HCT116 (cell line): ENCODE data around the gene ALDH9A1. TPM values are rescaled to one million over a fixed set of nuclear protein-coding genes. Genes with fewer than 3 reads are reported as not detected.

Source experiments
- ATAC-seq: fragments of 200-7000 bp; cut with Tn5 transposase; 2 replicates; pipeline ENCODE4 v1.9.1; 2020; ENCODE audit warnings: mild to moderate bottlenecking, moderate library complexity
- BruUV-seq: library from RNA; stranded (reverse); fragments of 400-500 nt; replicated peaks from 2 replicates; lab custom pipeline; 2021; lab: Mats Ljungman, UMichigan
- CTCF ChIA-PET: fragments of 300-600 bp; sonication (Branson Sonifier 250); formaldehyde crosslinking; loops from one replicate; lab custom pipeline; 2021; ENCODE audit warnings: antibody characterized with exemption; lab: Charles Lee
- POLR2A ChIA-PET: fragments of 300-600, 350-600 bp; sonication (Branson Sonifier 250); formaldehyde crosslinking; loops from one replicate; lab custom pipeline; 2021; ENCODE audit warnings: antibody characterized with exemption; lab: Charles Lee
- RAD21 ChIA-PET, 2 experiments: fragments of 300-600 bp; sonication (Branson Sonifier 250); formaldehyde crosslinking; loops; one replicate each; lab custom pipeline; 2023; ENCODE audit warnings: low total read pairs in 2 of 2; ENCODE audit not compliant: uncharacterized antibody in 2 of 2, unreplicated experiment in 2 of 2, low non-redundant PET in 1 of 2; lab: Charles Lee
- DNase-seq: peaks from one replicate; pipeline ENCODE4 v3.0.0-alpha.2; 2010; ENCODE audit warnings: low read depth, low spot score
- H2AFZ ChIP-seq: fragments of 200-600 bp; shearing (Covaris generic), sonication (generic); 2 replicates; pipeline ENCODE4 v1.6.1; 2017; ENCODE audit warnings: low read depth, mixed run types, mixed read lengths, antibody characterized with exemption, low read length; ENCODE audit not compliant: poor library complexity, severe bottlenecking
- H3K27ac ChIP-seq: 2 replicates; pipeline ENCODE4 v1.5.1; 2012; ENCODE audit warnings: low read depth, low read length
- H3K27me3 ChIP-seq: fragments of 200-600 bp; sonication (generic); 2 replicates; pipeline ENCODE4 v1.6.1; 2016; ENCODE audit warnings: mixed run types, low read length, mixed read lengths; ENCODE audit not compliant: insufficient read depth
- H3K36me3 ChIP-seq, 2 experiments: fragments of 200-500 bp in 1 of 2; fragments of 200-600 bp in 1 of 2; sonication (Bioruptor generic) in 1 of 2; sonication (generic) in 1 of 2; 2 replicates each; pipeline versions ENCODE4 v1.5.1 to v1.6.1; 2014 to 2016; ENCODE audit warnings: low read length in 2 of 2, inconsistent platforms in 1 of 2, mixed read lengths in 1 of 2, mixed run types in 1 of 2; ENCODE audit not compliant: insufficient read depth in 2 of 2, control insufficient read depth in 1 of 2
- H3K4me1 ChIP-seq, 2 experiments: fragments of 200-600 bp in 1 of 2; sonication (generic) in 1 of 2; 2 replicates each; pipeline versions ENCODE4 v1.5.1 to v1.6.1; 2012 to 2017; ENCODE audit warnings: low read length in 2 of 2, inconsistent platforms in 1 of 2, mild to moderate bottlenecking in 1 of 2, mixed read lengths in 1 of 2, mixed run types in 1 of 2, moderate library complexity in 1 of 2; ENCODE audit not compliant: insufficient read depth in 2 of 2, control insufficient read depth in 1 of 2
- H3K4me2 ChIP-seq: fragments of 200-600 bp; sonication (generic); 2 replicates; pipeline ENCODE4 v1.6.1; 2017; ENCODE audit warnings: mixed run types, low read length, mixed read lengths
- H3K4me3 ChIP-seq, 2 experiments: fragments of 200-600 bp in 1 of 2; sonication (generic) in 1 of 2; replicated peaks in 1 of 2; 2 replicates each; pipeline ENCODE4 v1.5.1; 2011 to 2016; ENCODE audit warnings: low read length in 2 of 2, control low read depth in 1 of 2, low read depth in 1 of 2, mild to moderate bottlenecking in 1 of 2, mixed read lengths in 1 of 2, mixed run types in 1 of 2
- H3K79me2 ChIP-seq: fragments of 200-600 bp; sonication (generic); 2 replicates; pipeline ENCODE4 v1.6.1; 2017; ENCODE audit warnings: mild to moderate bottlenecking, mixed run types, low read length, moderate library complexity, mixed read lengths; ENCODE audit not compliant: insufficient read depth
- H3K9ac ChIP-seq: fragments of 200-600 bp; sonication (generic); 2 replicates; pipeline ENCODE4 v1.6.1; 2016; ENCODE audit warnings: low read length, mixed read lengths
- H3K9me2 ChIP-seq: fragments of 200-600 bp; sonication (generic), shearing (Covaris generic); 2 replicates; pipeline ENCODE4 v1.6.1; 2017; ENCODE audit warnings: mixed run types, mild to moderate bottlenecking, moderate library complexity; ENCODE audit not compliant: insufficient read depth
- H3K9me3 ChIP-seq, 2 experiments: fragments of 200-500 bp in 1 of 2; fragments of 200-600 bp in 1 of 2; sonication (Bioruptor generic) in 1 of 2; sonication (generic) in 1 of 2; 2 replicates each; pipeline ENCODE4 v1.6.1; 2014 to 2017; ENCODE audit warnings: low read length in 2 of 2, mixed read lengths in 2 of 2, inconsistent platforms in 1 of 2, low read depth in 1 of 2, mild to moderate bottlenecking in 1 of 2, mixed run types in 1 of 2, moderate library complexity in 1 of 2; ENCODE audit not compliant: control insufficient read depth in 1 of 2, insufficient read depth in 1 of 2
- H4K20me1 ChIP-seq: fragments of 200-600 bp; sonication (generic), shearing (Covaris generic); 2 replicates; pipeline ENCODE4 v1.6.1; 2017; ENCODE audit warnings: mixed run types, mild to moderate bottlenecking, moderate library complexity; ENCODE audit not compliant: insufficient read depth
- ATF3 ChIP-seq: IDR thresholded peaks from 2 replicates; pipeline ENCODE4 v1.6.1; 2012
- CBX3 ChIP-seq: IDR thresholded peaks from 2 replicates; pipeline ENCODE4 v1.6.1; 2012; ENCODE audit warnings: low read depth
- CTCF ChIP-seq, 3 experiments: fragments of 200-600 bp in 1 of 3; sonication (generic) in 1 of 3; IDR thresholded peaks in 2 of 3; conservative IDR thresholded peaks in 1 of 3; 2 replicates each; pipeline ENCODE4 v1.5.1; 2012 to 2017; ENCODE audit warnings: low read depth in 2 of 3, low read length in 2 of 3, antibody characterized with exemption in 1 of 3, borderline replicate concordance in 1 of 3, control low read depth in 1 of 3, mild to moderate bottlenecking in 1 of 3, mixed read lengths in 1 of 3, mixed run types in 1 of 3, moderate library complexity in 1 of 3; ENCODE audit not compliant: insufficient read depth in 1 of 3
- ELF1 ChIP-seq: IDR thresholded peaks from 2 replicates; pipeline ENCODE4 v1.6.1; 2012; ENCODE audit warnings: low read depth, borderline replicate concordance
- EZH2 ChIP-seq: fragments of 200-600 bp; sonication (generic); IDR thresholded peaks from 2 replicates; pipeline ENCODE4 v1.6.1; 2017; ENCODE audit warnings: antibody characterized with exemption, mixed run types
- MAX ChIP-seq: IDR thresholded peaks from 2 replicates; pipeline ENCODE4 v1.6.1; 2012
- POLR2A ChIP-seq: IDR thresholded peaks from 2 replicates; pipeline ENCODE4 v1.7.0; 2011; ENCODE audit warnings: borderline replicate concordance; ENCODE audit not compliant: insufficient read depth, insufficient read length; ENCODE audit errors: extremely low read depth
- POLR2AphosphoS5 ChIP-seq: IDR thresholded peaks from 2 replicates; pipeline ENCODE4 v1.6.1; 2011; ENCODE audit warnings: mild to moderate bottlenecking, low read depth, low read length, moderate library complexity
- SP1 ChIP-seq: IDR thresholded peaks from 2 replicates; pipeline ENCODE4 v1.6.1; 2012; ENCODE audit warnings: low read depth
- SRF ChIP-seq: IDR thresholded peaks from 2 replicates; pipeline ENCODE4 v1.6.1; 2012; ENCODE audit warnings: low read depth
- TCF7L2 ChIP-seq: IDR thresholded peaks from 2 replicates; pipeline ENCODE4 v1.7.0; 2011; ENCODE audit warnings: borderline replicate concordance, inconsistent platforms; ENCODE audit not compliant: insufficient read depth, insufficient read length; ENCODE audit errors: extremely low read depth
- intact Hi-C: fragments of 100-400 bp; cut with micrococcal nuclease; formaldehyde crosslinking; loops from 2 replicates; pipeline ENCODE4 v1.10.0; 2022
- total RNA-seq: library from RNA; stranded (reverse); gene quantifications from one replicate; pipeline ENCODE4 v1.2.1, GENCODE V29; 2021; ENCODE audit not compliant: unreplicated experiment

The ALDH9A1 gene
- total RNA-seq, 1 experiment from 2014 or later, result 46.0 TPM

GRCh38 chr1:165637427-165637826, 60.9 kb downstream of the ALDH9A1 start:
- H3K27ac ChIP-seq, result no peak overlapping the region

More at GRCh38 chr1:165637427-165637826, 60.9 kb downstream of the ALDH9A1 start:
- TF ChIP-seq POLR2AphosphoS5, result no peak
- TF ChIP-seq CTCF (IDR thresholded peaks at IDR 0.05 in 2 of 3, conservative IDR thresholded peaks at IDR 0.05 in 1 of 3; ENCODE audit: borderline replicate concordance in 1 of 3, insufficient read depth in 1 of 3, low read depth in 2 of 3, low read length in 2 of 3), result no peak
- TF ChIP-seq SP1, result no peak
- TF ChIP-seq POLR2A, result no peak
- TF ChIP-seq ATF3, result no peak
- TF ChIP-seq CBX3, result no peak
- TF ChIP-seq TCF7L2, result no peak
- TF ChIP-seq ELF1, result no peak
- TF ChIP-seq SRF, result no peak
- TF ChIP-seq MAX, result no peak
- TF ChIP-seq EZH2, result no peak
- TF ChIP-seq, all 23 proteins: peak for 0
- Histone ChIP-seq H3K36me3 (no peaks in the 10 kb centered on the region), H3K9me3 (no peaks in the 10 kb centered on the region), H3K79me2 (peaks cover 24% of the 10 kb centered on the region), H3K4me2 (no peak overlapping the region), H2AFZ (no peak overlapping the region), H3K4me3 (no peak overlapping the region), H3K4me1 (peaks cover 4 to 16% of the 10 kb centered on the region in 2 experiments; a peak in 3 of 4 replicates), H3K27me3 (no peaks in the 10 kb centered on the region), H4K20me1 (no peaks in the 10 kb centered on the region), H3K9me2 (no peaks in the 10 kb centered on the region), H3K9ac (no peak overlapping the region)
- intact Hi-C loops, result no loop called here
- no peak for DNase-seq
- CTCF ChIA-PET, result no interaction called here
- POLR2A ChIA-PET, result no interaction called here
- RAD21 ChIA-PET, result no interaction called here
- no TSS peak for BruUV-seq
- no peak for ATAC-seq
